ENCODE results near the gene GADD45GIP1.
"Not testable (repeated sequence)": the region's sequence is repeated elsewhere in the genome, so short reads cannot be mapped to it uniquely, and the experiment has no call there.

GADD45GIP1 gene

DNA sequence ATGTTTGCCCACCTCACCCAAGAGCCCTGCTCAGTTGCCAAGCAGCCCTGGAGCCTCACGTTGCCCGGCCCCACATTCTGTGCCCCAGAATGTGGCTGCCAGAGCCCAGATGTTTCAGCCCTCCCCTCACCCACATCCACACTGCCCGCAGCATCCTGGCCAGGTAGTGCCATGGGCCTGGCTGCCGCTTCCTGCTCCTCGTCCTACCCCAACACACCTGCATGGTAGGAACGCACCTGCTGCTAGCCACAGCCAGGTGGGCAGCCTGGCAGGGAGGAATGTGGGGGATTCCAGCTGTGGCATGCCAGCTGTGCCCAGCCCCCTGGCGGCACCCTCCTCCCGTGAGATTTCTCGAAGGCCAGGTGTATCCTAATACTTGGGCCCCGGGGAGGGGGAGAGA lies 30.8 kb upstream of the GADD45GIP1 start:
- DNase-seq (ENCODE audit: low read depth): no peak

DNA sequence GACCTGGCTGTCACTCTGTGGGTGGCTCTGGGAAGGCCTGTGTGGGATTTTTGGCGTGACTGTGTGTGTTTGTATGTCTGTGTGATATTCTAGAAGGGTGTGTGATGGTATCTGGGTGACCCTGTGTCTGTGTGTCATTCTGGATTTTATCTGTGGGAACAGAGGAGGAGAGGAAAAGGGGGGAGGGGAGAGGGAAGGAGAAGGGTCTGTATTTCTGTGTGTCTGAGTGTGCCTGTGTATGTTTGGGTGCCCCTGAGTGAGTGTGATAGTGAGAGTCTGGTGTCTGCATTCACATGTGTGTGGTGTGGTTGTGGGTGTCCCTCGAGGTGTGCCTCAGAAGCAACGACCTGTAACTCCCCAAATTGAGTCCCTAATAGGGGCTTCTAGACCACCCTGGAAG lies 30.2 kb upstream of the GADD45GIP1 start:
- no peak for DNase-seq (ENCODE audit: low read depth)

DNA sequence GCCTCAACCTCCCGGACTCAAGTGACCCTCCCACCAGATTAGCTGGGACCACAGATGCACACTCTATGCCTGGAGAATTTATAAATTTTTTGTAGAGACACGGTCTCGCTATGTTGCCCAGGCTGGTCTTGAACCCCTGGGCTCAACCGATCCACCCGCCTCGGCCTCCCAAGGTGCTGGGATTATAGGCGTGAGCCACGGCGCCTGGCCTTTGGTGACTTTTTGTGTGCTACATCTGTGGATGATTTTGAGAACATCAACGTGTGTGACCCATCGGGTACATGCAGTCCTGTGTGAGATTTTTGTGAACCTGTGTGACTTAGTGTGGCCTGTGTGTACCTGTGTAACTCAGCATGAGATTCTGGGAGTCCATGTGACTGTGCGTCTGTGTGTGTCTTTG lies 29.7 kb upstream of the GADD45GIP1 start:
- no peak for DNase-seq (ENCODE audit: low read depth)

GRCh38 chr19:12985049-12985776 lies 28.2 kb upstream of the GADD45GIP1 start:
- no peak for DNase-seq (ENCODE audit: low read depth)

- DNase-seq (ENCODE audit: low read depth): no peak
Measured at GRCh38 chr19:12984683-12985048, 27.6 kb upstream of the GADD45GIP1 start.

- DNase-seq (ENCODE audit: low read depth): no peak
Measured at GRCh38 chr19:12984143-12984627, 27.2 kb upstream of the GADD45GIP1 start.

DNA sequence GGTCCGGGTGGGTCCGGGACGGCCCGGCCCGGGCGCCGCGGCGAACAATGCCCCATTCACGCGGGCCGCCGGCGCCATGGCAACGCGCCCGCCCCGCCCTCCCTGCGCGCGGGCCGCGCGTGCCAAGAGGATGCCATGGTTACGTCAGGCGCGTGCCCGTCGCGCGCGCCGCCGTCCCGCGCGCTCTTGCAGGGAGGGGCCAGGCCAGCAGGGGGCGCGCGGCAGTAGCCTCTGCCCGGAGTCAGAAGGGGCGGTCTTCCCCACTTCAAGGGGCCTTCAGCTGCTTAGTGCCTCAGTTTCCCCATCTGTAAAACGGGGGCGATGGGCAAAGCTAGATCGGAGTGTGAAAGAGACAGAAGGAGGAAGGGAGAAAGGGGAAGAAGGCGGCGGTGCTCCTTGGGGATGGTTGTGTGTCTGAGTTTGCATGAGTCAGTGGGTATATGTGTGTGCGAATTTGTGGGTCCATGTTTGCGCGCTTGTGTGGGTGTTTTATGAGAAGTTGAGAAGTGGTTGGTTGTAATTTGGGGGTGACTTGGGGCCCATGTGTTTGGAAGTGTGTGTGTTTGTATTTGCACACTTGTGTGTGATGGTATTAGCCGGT lies 26.6 kb upstream of the GADD45GIP1 start:
- DNase-seq (ENCODE audit: low read depth): peak; percentile 59

DNA sequence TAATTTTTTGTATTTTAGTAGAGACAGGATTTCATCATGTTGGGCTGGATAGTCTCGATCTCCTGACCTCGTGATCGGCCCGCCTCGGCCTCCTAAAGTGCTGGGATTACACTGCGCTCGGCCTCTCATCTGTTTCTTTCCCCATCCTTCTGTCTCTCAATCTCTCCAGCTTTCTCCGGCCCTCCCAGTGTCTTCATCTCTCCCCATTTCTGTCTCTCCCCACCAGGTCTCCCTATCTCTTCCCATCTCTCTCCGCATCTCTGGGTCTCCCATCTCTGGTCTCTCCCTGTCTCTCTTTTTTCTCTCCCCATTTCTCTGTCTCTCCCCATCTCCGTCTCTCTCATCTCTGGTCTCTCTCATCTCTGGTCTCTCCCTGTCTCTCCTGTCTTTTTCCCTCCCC lies 26.1 kb upstream of the GADD45GIP1 start:
- DNase-seq (ENCODE audit: low read depth): no peak

GRCh38 chr19:12982648-12983047 lies 25.6 kb upstream of the GADD45GIP1 start:
- DNase-seq (ENCODE audit: low read depth): no peak

DNA sequence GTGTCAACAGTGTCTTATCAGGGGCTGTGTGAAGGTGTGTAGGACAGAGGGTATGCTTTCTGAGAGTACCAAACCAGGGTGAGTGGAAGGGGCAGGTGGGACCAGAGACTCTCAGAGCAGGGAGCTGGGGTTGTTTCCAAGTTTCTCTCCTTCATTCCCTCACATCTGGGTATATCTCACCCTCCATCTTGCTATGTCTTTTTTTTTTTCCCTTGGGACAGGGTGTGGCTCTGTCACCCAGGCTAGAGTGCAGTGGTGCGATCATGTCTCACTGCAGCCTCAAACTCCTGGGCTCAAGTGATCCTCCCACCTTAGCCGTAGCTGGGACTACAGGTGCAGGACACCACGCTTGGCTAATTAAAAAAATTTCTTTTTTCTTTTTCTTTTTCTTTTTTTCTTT lies 23.0 kb upstream of the GADD45GIP1 start:
- DNase-seq (ENCODE audit: low read depth): no peak

GRCh38 chr19:12976109-12976508 lies 19.1 kb upstream of the GADD45GIP1 start:
- not testable (repeated sequence) for DNase-seq (ENCODE audit: low read depth)

GRCh38 chr19:12975221-12975741 lies 18.3 kb upstream of the GADD45GIP1 start:
- DNase-seq (ENCODE audit: low read depth): no peak

DNA sequence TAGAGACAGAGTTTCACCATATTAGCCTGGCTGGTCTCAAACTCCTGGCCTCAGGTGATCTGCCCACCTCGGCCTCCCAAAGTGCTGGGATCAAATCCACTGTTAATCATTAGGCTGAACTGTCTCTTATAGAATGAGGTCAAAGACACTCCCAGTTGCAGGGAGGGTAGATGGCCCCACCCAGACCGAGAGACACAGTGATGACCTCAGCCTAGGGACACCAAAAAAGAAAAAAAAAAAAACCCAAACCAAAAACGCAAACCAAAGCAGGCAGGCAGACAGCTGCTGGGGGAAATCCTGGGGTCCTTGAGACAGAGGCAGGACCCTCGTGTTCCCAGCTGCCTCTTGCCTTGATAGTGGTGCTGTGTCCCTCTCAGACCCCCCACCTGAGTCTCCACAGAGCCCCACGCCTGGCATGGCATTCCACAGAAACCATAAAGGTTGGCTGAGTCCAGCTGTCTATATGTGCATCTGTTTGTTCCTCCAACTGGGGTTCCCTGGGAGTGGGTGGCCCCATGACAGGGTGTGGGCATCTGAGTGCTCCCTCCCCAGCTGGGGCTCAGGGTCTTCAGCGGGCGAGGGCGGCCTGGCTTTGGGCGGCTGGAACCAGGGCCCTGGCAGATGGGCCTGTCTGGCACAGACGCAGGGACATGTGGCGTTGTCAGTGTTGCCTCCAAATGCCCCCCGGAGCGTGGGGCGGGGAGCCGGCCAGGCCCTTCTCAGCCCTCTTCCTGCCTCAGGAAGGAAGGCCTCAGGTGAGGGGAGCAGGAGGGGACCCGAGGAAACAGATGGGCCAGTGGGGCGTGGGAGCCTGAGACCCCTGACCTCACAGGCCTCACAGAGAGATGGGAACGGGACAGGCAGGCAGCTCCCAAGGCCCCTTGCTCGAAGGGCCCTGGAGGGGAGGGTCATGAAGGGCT lies 17.5 kb upstream of the GADD45GIP1 start:
- DNase-seq (ENCODE audit: low read depth): no peak

GRCh38 chr19:12973236-12973635 lies 16.2 kb upstream of the GADD45GIP1 start:
- no peak for DNase-seq (ENCODE audit: low read depth)

DNA sequence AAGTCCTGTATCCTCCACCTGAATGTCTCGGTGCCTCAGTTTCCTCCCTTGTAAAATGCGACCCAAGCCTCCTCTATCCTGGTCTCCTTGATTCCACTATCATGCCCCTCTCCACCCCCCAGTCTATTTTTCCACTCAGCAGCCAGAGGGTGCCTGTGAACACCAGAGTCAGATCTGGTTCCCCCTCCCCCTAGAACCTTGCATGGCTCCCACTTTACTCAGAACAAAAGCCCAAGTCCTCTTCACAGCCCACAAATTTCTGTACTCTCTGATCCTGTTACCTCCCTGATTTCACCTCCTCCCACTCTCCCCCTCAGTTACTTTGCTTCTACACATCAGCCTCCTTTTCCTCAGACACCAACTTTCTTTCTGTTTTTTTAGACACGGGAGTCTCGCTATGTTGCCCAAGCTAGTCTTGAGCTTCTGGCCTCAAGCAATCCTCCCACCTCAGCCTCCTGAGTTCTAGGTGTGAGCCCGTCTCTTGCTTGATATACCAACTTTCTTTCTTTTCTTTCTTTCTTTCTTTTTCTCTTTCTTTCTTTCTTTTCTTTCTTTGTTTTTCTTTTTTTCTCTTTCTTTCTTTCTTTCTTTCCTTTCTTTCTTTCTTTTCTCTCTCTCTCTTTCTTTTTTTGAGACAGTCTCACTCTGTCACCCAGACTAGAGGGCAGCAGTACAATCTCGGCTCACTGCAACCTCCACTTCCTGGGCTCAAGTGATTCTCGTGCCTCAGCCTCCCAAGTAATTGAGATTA lies 13.2 kb upstream of the GADD45GIP1 start:
- DNase-seq (ENCODE audit: low read depth): no peak

DNA sequence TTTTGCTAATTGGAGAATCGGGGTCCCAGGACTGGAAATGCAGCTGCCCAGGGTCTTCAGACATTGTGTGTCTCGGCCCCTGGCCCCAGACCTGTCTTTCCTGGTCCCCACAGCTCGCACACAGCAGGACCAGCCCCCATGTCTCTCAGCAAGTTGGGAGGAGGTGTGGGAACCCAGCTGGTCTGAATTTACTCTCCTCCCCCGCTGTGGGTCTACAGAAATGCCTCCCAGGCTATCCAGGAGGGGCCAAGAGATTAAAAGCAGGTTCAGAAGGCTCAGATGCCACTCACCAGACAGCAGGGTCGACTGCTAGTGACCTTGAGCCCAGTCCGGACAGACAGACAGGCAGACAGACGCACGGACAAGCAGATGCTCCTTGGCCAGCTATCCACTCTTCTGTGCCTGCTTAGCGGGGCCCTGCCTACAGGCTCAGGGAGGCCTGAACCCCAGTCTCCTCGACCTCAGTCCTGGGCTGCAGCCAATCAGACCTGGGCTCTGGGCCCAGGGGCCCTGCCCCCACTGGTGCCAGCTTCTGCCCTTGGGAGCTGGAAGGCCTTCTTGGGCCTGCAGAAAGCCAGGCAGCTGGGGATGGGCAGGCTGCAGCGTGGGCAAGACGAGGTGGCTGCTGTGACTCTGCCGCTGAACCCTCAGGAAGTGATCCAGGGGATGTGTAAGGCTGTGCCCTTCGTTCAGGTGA lies 12.4 kb upstream of the GADD45GIP1 start, which contains the start of gene DAND5:
Gene DAND5 (plus strand): TSS at position 285 of the 697 bp plus-strand sequence. CDS start 85 bp downstream, at position 370.
- DNase-seq (ENCODE audit: low read depth): no peak

DNA sequence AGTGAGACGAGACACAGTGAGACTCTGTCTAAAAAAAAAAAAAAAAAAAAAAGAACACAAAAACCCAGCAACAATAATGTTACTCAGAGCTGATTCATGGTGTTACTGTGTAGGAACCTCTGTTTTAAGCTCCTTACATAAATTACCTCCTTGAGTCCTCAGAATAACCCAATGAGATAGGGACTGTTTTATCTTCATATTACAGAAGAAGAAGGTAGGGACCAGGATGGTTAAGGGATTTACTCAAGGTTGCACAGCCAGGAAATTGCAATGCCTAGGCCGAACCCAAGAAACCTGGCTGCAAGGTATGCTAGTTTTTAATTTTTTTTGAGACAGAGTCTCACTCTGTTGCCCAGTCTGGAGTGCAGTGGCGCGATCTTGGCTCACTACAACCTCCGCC lies 10.9 kb upstream of the GADD45GIP1 start:
- no peak for DNase-seq (ENCODE audit: low read depth)

DNA sequence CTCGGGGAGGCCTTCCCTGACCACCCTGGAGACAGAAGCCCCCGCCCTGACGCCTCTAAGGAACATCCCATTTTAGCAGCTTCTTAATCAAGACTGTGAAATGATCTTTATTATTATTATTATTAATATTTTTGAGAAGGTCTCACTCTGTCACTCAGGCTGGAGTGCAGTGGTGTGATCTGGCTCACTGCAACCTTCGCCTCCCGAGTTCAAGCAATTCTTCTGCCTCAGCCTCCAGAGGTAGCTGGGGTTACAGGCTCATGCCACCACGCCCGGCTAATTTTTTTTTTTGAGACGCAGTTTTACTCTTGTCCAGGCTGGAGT lies 8.8 kb upstream of the GADD45GIP1 start:
- no peak for DNase-seq (ENCODE audit: low read depth)

DNA sequence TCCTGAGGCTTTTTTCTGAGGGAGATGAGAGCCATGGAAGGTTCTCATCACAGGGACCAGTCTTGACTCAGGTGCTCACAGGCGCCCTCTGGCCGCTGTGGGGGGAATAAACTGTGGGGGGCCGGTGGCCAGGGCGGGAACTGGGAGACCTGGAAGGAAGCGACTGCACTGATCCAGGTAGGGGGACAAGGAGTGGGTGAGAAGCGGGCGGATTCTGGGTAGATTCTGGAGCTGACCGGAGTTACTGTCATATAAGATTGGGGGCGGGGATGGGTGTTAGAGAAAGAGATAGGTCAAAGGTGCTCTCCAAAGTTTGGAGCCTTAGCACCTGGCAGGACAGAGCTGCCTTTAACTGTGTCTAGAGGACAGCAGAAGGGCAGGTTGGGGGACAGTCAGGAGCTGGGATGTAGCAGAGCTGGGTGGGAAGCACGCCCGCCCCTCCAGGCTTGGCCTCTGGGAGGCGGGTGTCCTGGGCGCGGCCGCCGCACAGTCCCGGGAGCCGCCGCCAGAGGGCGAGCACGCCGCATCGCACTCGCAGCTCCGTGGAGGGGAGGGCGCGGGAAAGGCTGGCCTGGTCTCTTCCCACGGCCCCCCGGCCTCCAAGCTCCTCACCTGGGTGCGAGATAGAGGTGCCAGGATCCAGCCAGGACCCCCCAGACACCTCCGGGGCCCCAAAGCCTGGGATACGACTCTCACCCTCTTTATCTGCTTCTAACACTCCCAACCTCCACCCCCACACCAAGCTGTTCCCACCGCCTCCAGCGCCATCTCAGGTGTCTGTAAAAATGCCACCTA lies 8.2 kb upstream of the GADD45GIP1 start:
- peak; percentile 63 for DNase-seq (ENCODE audit: low read depth)

- no peak for DNase-seq (ENCODE audit: low read depth)
Measured at GRCh38 chr19:12959481-12959880, 2.5 kb upstream of the GADD45GIP1 start.

Measured in stimulated activated CD8-positive, alpha-beta memory T cell treated with anti-CD3 and anti-CD28 coated beads, Interleukin-15, amount 100 ng/mL, for 1 hour (primary cell).